Hepatocyte (in vitro differentiated cells): ENCODE results near the gene TAF6L. TPM values are rescaled to one million over a fixed set of nuclear protein-coding genes. Genes with fewer than 3 reads are reported as not detected.

Experiments used
- DNase-seq: peaks from one replicate; pipeline ENCODE4 v3.0.0-alpha.2; 2016; ENCODE audit warnings: low spot score
- H2AFZ ChIP-seq: fragments of 200-600 bp; sonication (generic); 2 replicates; pipeline ENCODE4 v1.6.0; 2016; ENCODE audit warnings: antibody characterized with exemption, mild to moderate bottlenecking
- H3K27ac ChIP-seq: fragments of 200-600 bp; sonication (generic); 2 replicates; pipeline ENCODE4 v1.5.1; 2016; ENCODE audit warnings: mild to moderate bottlenecking
- H3K27me3 ChIP-seq: fragments of 200-600 bp; sonication (generic); 2 replicates; pipeline ENCODE4 v1.6.1; 2016
- H3K36me3 ChIP-seq: fragments of 200-600 bp; sonication (generic); replicated peaks from 2 replicates; pipeline ENCODE4 v1.5.1; 2016; ENCODE audit warnings: low read depth; ENCODE audit not compliant: insufficient read depth
- H3K4me1 ChIP-seq: fragments of 200-600 bp; sonication (generic); 2 replicates; pipeline ENCODE4 v1.5.1; 2016; ENCODE audit warnings: mild to moderate bottlenecking, moderate library complexity; ENCODE audit not compliant: insufficient read depth
- H3K4me2 ChIP-seq: fragments of 200-600 bp; sonication (generic); 2 replicates; pipeline ENCODE4 v1.6.0; 2016
- H3K4me3 ChIP-seq: fragments of 200-600 bp; sonication (generic); 2 replicates; pipeline ENCODE4 v1.5.1; 2016; ENCODE audit warnings: mild to moderate bottlenecking
- H3K79me2 ChIP-seq: fragments of 200-600 bp; sonication (generic); 2 replicates; pipeline ENCODE4 v1.6.0; 2017; ENCODE audit warnings: mild to moderate bottlenecking
- H3K9me2 ChIP-seq: fragments of 200-600 bp; sonication (generic); replicated peaks from 2 replicates; pipeline ENCODE4 v1.6.0; 2017; ENCODE audit warnings: mild to moderate bottlenecking; ENCODE audit not compliant: insufficient read depth
- H3K9me3 ChIP-seq: fragments of 200-600 bp; sonication (generic); 2 replicates; pipeline ENCODE4 v1.5.1; 2016; ENCODE audit warnings: low read depth, mild to moderate bottlenecking
- H4K20me1 ChIP-seq: fragments of 200-600 bp; sonication (generic); 2 replicates; pipeline ENCODE4 v1.6.0; 2016; ENCODE audit warnings: mild to moderate bottlenecking; ENCODE audit not compliant: insufficient read depth, poor library complexity, severe bottlenecking
- EZH2 ChIP-seq: fragments of 200-600 bp; sonication (generic); IDR thresholded peaks from 2 replicates; pipeline ENCODE4 v1.6.1; 2016; ENCODE audit warnings: antibody characterized with exemption, mild to moderate bottlenecking, borderline replicate concordance
- EZH2phosphoT487 ChIP-seq: fragments of 200-600 bp; sonication (generic); IDR thresholded peaks from one replicate; pipeline ENCODE4 v1.6.1; 2018; ENCODE audit warnings: antibody characterized with exemption, mild to moderate bottlenecking, low read depth, moderate library complexity; ENCODE audit not compliant: unreplicated experiment, severe bottlenecking
- WGBS: methylation state at CpG from one replicate; pipeline ENCODE4 v1.1.6; 2016; ENCODE audit warnings: low lambda C conversion rate; ENCODE audit errors: missing lambda C conversion rate; 5-methylcytosine and 5-hydroxymethylcytosine counted together
- polyA plus RNA-seq: library from polyadenylated mRNA; unstranded; fragments of >200 nt; fragmentation: Nextera tagmentation; extraction: Ambion mirVana; gene quantifications from 2 replicates; pipeline ENCODE4 v1.2.1, GENCODE V29; 2016
- total RNA-seq: library from RNA; depleted of rRNA; stranded (reverse); fragments of >200 nt; gene quantifications from 2 replicates; pipeline ENCODE4 v1.2.3, GENCODE V29; 2014
- TF ChIP-seq, protein P1 (sequence below): fragments of 200-600 bp; sonication (generic); IDR thresholded peaks from 2 replicates; pipeline ENCODE4 v1.5.1; 2016; ENCODE audit warnings: antibody characterized with exemption, mild to moderate bottlenecking; ENCODE audit not compliant: poor library complexity

The TAF6L gene
- total RNA-seq (20.5 and 23.2 TPM in 2 replicates), polyA plus RNA-seq (35.9 and 36.0 TPM in 2 replicates)

- Histone ChIP-seq H3K4me1 (peaks cover 17% of the 10 kb centered on the region), H3K79me2 (peaks cover 24% of the 10 kb centered on the region), H3K36me3 (no peaks in the 10 kb centered on the region), H3K9me3 (no peaks in the 10 kb centered on the region), H3K9me2 (no peaks in the 10 kb centered on the region), H3K4me3 (peak within 1 kb of the TSS; percentile 71), H2AFZ (peak within 1 kb of the TSS; percentile 57), H4K20me1 (no peaks in the 10 kb centered on the region), H3K27ac (peak within 1 kb of the TSS; percentile 96), H3K27me3 (no peaks in the 10 kb centered on the region), H3K4me2 (peak within 1 kb of the TSS; percentile 80)
- TF ChIP-seq, protein P1, sequence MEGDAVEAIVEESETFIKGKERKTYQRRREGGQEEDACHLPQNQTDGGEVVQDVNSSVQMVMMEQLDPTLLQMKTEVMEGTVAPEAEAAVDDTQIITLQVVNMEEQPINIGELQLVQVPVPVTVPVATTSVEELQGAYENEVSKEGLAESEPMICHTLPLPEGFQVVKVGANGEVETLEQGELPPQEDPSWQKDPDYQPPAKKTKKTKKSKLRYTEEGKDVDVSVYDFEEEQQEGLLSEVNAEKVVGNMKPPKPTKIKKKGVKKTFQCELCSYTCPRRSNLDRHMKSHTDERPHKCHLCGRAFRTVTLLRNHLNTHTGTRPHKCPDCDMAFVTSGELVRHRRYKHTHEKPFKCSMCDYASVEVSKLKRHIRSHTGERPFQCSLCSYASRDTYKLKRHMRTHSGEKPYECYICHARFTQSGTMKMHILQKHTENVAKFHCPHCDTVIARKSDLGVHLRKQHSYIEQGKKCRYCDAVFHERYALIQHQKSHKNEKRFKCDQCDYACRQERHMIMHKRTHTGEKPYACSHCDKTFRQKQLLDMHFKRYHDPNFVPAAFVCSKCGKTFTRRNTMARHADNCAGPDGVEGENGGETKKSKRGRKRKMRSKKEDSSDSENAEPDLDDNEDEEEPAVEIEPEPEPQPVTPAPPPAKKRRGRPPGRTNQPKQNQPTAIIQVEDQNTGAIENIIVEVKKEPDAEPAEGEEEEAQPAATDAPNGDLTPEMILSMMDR, result no peak
- TF ChIP-seq EZH2phosphoT487, result no peak
- no peak for TF ChIP-seq EZH2
- DNase-seq, result peak; percentile 99
- WGBS, result 4% methylated on average over 32 of the region's 60 CpGs
Measured at GRCh38 chr11:62771144-62772021, at the start of gene TAF6L. Gene TAF6L, plus strand, starts transcription at chr11:62771396. Its CDS starts 4,388 bp downstream, at chr11:62775784.

DNA sequence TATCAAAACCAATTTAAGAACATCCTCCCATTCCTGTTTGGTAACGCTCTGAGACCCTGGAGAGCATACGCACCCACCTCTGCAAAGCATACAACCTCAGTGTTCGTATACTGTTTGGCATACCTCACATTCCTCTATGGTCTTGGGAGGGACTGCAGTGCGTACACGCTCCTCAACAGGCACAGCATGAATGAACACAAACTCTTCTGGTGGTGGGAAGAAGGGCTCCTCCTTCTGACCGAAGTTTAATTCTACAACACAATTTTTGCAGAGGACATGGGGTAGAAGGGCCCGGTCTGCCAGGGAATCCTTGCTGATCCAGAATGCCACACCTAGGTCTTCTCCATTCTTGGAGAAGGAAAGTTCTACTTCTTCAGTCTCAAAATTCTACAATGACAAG lies 49.2 kb upstream of the TAF6L start:
- 48% methylated on average over 7 of the region's 7 CpGs for WGBS
- H3K9me3 ChIP-seq, result no peaks in the 10 kb centered on the region
- no peak overlapping the region for H3K4me3 ChIP-seq
- H4K20me1 ChIP-seq, result peaks cover 49% of the 10 kb centered on the region
- no peaks in the 10 kb centered on the region for H3K9me2 ChIP-seq
- no peaks in the 10 kb centered on the region for H3K27me3 ChIP-seq
- no peak overlapping the region for H3K27ac ChIP-seq
- peak; percentile 51 for DNase-seq
- no peak overlapping the region for H3K4me2 ChIP-seq
- H3K4me1 ChIP-seq, result peaks cover 16% of the 10 kb centered on the region
- H2AFZ ChIP-seq, result no peak overlapping the region
- TF ChIP-seq, protein P1, result peak; percentile 15
- TF ChIP-seq EZH2, result no peak
- peaks cover 12% of the 10 kb centered on the region for H3K36me3 ChIP-seq
- H3K79me2 ChIP-seq, result peaks cover 96% of the 10 kb centered on the region

DNA sequence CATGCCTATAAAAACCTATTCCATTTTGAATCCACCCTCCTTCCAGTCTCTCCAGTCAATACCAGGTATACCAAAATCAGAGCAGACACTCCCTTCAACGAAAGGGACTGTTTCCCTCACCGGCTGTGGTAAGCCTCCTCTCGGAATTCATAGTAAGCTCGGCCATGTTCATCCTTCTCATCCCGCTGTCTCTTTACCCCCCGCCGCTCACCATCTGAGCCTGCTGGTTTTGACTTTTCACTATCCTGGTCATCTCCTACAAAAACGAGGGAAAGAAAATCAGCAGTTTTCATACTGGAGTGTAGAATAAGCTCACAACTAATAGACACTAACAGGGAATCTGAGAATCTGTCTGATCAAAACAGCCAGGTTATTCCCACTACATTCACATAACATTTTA lies 47.0 kb upstream of the TAF6L start:
- H3K4me3 ChIP-seq, result peak overlapping the region; percentile 12
- H2AFZ ChIP-seq, result no peak overlapping the region
- peak overlapping the region; percentile 89 for H3K4me2 ChIP-seq
- peaks cover 45% of the 10 kb centered on the region for H4K20me1 ChIP-seq
- H3K27ac ChIP-seq, result no peak overlapping the region
- H3K36me3 ChIP-seq, result peaks cover 12% of the 10 kb centered on the region
- 60% methylated on average over 8 of the region's 8 CpGs for WGBS
- TF ChIP-seq EZH2phosphoT487 (no peak), EZH2 (no peak)
- TF ChIP-seq, protein P1, result no peak
- no peak for DNase-seq
- H3K9me3 ChIP-seq, result no peaks in the 10 kb centered on the region
- H3K9me2 ChIP-seq, result no peaks in the 10 kb centered on the region
- H3K27me3 ChIP-seq, result no peaks in the 10 kb centered on the region
- peaks cover 16% of the 10 kb centered on the region for H3K4me1 ChIP-seq
- peaks cover 80% of the 10 kb centered on the region for H3K79me2 ChIP-seq
